ENCODE measurements around the gene LPAR3. TPM values are rescaled to one million over a fixed set of nuclear protein-coding genes. Genes with fewer than 3 reads are reported as not detected.

Gene LPAR3
- total RNA-seq, 4 donors from 2014 or later: 1.5 TPM; not detected in 3

GRCh38 chr1:84803604-84804003 lies 89.4 kb downstream of the LPAR3 start:
- no peak overlapping the region for H3K27ac ChIP-seq
- no peaks in the 10 kb centered on the region for H3K9me3 ChIP-seq
- no peaks in the 10 kb centered on the region for H3K36me3 ChIP-seq
- TF ChIP-seq POLR2A (IDR thresholded peaks at IDR 0.05) (no peak), EP300 (IDR thresholded peaks at IDR 0.05) (no peak), CTCF (IDR thresholded peaks at IDR 0.05) (no peak)
- no peaks in the 10 kb centered on the region for H3K4me1 ChIP-seq
- WGBS, 2 donors: 89 to 97% methylated on average over 1 of the region's 1 CpG
- peaks cover 0 to 4% of the 10 kb centered on the region in 2 donors for H3K27me3 ChIP-seq
- H3K4me3 ChIP-seq: no peak overlapping the region
- no peak for DNase-seq (ENCODE audit: low spot score in 2 of 2)

GRCh38 chr1:84802567-84803232 lies 90.3 kb downstream of the LPAR3 start:
- Histone ChIP-seq H3K4me3 (no peak overlapping the region), H3K27me3 (peaks cover 0 to 4% of the 10 kb centered on the region in 2 donors), H3K9me3 (no peaks in the 10 kb centered on the region), H3K36me3 (no peaks in the 10 kb centered on the region), H3K4me1 (no peaks in the 10 kb centered on the region), H3K27ac (no peak overlapping the region)
- WGBS, 2 donors: 78 to 86% methylated on average over 1 of the region's 1 CpG
- DNase-seq (ENCODE audit: low spot score in 2 of 2): no peak
- no peak for TF ChIP-seq CTCF (IDR thresholded peaks at IDR 0.05)
- TF ChIP-seq EP300 (IDR thresholded peaks at IDR 0.05): no peak
- TF ChIP-seq POLR2A (IDR thresholded peaks at IDR 0.05): no peak

GRCh38 chr1:84800090-84801073 lies 92.6 kb downstream of the LPAR3 start:
- 83 to 85% methylated on average over 7 of the region's 7 CpGs for WGBS, 2 donors
- H3K36me3 ChIP-seq: no peaks in the 10 kb centered on the region
- H3K27ac ChIP-seq: no peak overlapping the region
- no peak for TF ChIP-seq EP300 (IDR thresholded peaks at IDR 0.05)
- TF ChIP-seq CTCF (IDR thresholded peaks at IDR 0.05): no peak
- no peak for TF ChIP-seq POLR2A (IDR thresholded peaks at IDR 0.05)
- H3K27me3 ChIP-seq: no peaks in the 10 kb centered on the region
- no peak overlapping the region for H3K4me3 ChIP-seq
- no peaks in the 10 kb centered on the region for H3K4me1 ChIP-seq
- no peak for DNase-seq (ENCODE audit: low spot score in 2 of 2)
- peaks cover 0 to 2% (median 0%) of the 10 kb centered on the region in 4 donors for H3K9me3 ChIP-seq

GRCh38 chr1:84797603-84798002 lies 95.4 kb downstream of the LPAR3 start:
- peaks cover 0 to 10% (median 0%) of the 10 kb centered on the region in 4 donors for H3K9me3 ChIP-seq
- no peaks in the 10 kb centered on the region for H3K27me3 ChIP-seq
- H3K4me3 ChIP-seq: no peak overlapping the region
- no peak for TF ChIP-seq POLR2A (IDR thresholded peaks at IDR 0.05)
- no peak for TF ChIP-seq CTCF (IDR thresholded peaks at IDR 0.05)
- no peak for TF ChIP-seq EP300 (IDR thresholded peaks at IDR 0.05)
- no peak overlapping the region for H3K27ac ChIP-seq
- WGBS, 2 donors: 83 to 93% methylated on average over 3 of the region's 3 CpGs
- DNase-seq (ENCODE audit: low spot score in 2 of 2): no peak
- no peaks in the 10 kb centered on the region for H3K4me1 ChIP-seq
- H3K36me3 ChIP-seq: no peaks in the 10 kb centered on the region

All from tibial nerve (tissue), 4 donors.